GM23338 (cell line): Measurements from ENCODE around the gene DLX4. TPM values are rescaled to one million over a fixed set of nuclear protein-coding genes. Genes with fewer than 3 reads are reported as not detected.

Experiments used
- ATAC-seq: fragments of 200-7000 bp; cut with Tn5 transposase; 3 replicates; pipeline ENCODE4 v1.9.1; 2020
- DNase-seq: peaks from one replicate; pipeline ENCODE4 v3.0.0-alpha.2; 2015; ENCODE audit warnings: low spot score
- H2AFZ ChIP-seq: fragments of 200-600 bp; sonication (generic); 2 replicates; pipeline ENCODE4 v1.8.0; 2016; ENCODE audit warnings: antibody characterized with exemption, mild to moderate bottlenecking, moderate library complexity
- H3F3A ChIP-seq: fragments of 200-600 bp; sonication (generic); replicated peaks from 2 replicates; pipeline ENCODE4 v1.8.0; 2017; ENCODE audit warnings: antibody characterized with exemption, mixed run types, low read depth
- H3K27ac ChIP-seq: fragments of 200-600 bp; sonication (generic); 2 replicates; pipeline ENCODE4 v1.6.1; 2016; ENCODE audit warnings: low read depth
- H3K27me3 ChIP-seq: fragments of 200-600 bp; sonication (generic); 2 replicates; pipeline ENCODE4 v1.8.0; 2016; ENCODE audit warnings: mild to moderate bottlenecking, mixed run types, moderate library complexity; ENCODE audit not compliant: insufficient read depth
- H3K36me3 ChIP-seq: fragments of 200-600 bp; sonication (generic); 2 replicates; pipeline ENCODE4 v1.8.0; 2016; ENCODE audit warnings: mild to moderate bottlenecking; ENCODE audit not compliant: insufficient read depth
- H3K4me1 ChIP-seq: fragments of 200-600 bp; sonication (generic); 2 replicates; pipeline ENCODE4 v1.8.0; 2016; ENCODE audit warnings: mild to moderate bottlenecking, moderate library complexity; ENCODE audit not compliant: insufficient read depth
- H3K4me2 ChIP-seq: fragments of 200-600 bp; sonication (generic); 2 replicates; pipeline ENCODE4 v1.7.1; 2017; ENCODE audit warnings: mixed run types
- H3K4me3 ChIP-seq: fragments of 200-600 bp; sonication (generic); 2 replicates; pipeline ENCODE4 v1.6.1; 2016; ENCODE audit warnings: mixed run types
- H3K79me2 ChIP-seq: fragments of 200-600 bp; sonication (generic); replicated peaks from 2 replicates; pipeline ENCODE4 v1.8.0; 2017; ENCODE audit warnings: mild to moderate bottlenecking; ENCODE audit not compliant: insufficient read depth
- H3K9me2 ChIP-seq: fragments of 200-600 bp; sonication (generic); 2 replicates; pipeline ENCODE4 v1.8.0; 2017; ENCODE audit not compliant: insufficient read depth
- H4K20me1 ChIP-seq: fragments of 200-600 bp; sonication (generic); replicated peaks from 2 replicates; pipeline ENCODE4 v1.8.0; 2017; ENCODE audit warnings: mild to moderate bottlenecking; ENCODE audit not compliant: insufficient read depth
- H3K27ac Mint-ChIP-seq: 2 replicates; pipeline ENCODE4 v1.8.0; 2020; ENCODE audit warnings: inconsistent platforms, mild to moderate bottlenecking, moderate library complexity, mixed read lengths
- H3K27me3 Mint-ChIP-seq: 3 replicates; pipeline ENCODE4 v1.8.0; 2022; ENCODE audit warnings: low read depth, mild to moderate bottlenecking, moderate library complexity, mixed read lengths, inconsistent platforms; ENCODE audit not compliant: insufficient read depth, poor library complexity
- H3K36me3 Mint-ChIP-seq: 3 replicates; pipeline ENCODE4 v1.8.0; 2021; ENCODE audit warnings: low read depth, mild to moderate bottlenecking, inconsistent platforms, moderate library complexity, mixed read lengths
- H3K4me1 Mint-ChIP-seq: 3 replicates; pipeline ENCODE4 v1.8.0; 2020; ENCODE audit warnings: mild to moderate bottlenecking, inconsistent platforms, mixed read lengths
- H3K4me3 Mint-ChIP-seq: 3 replicates; pipeline ENCODE4 v1.8.0; 2021; ENCODE audit warnings: moderate library complexity, mild to moderate bottlenecking, inconsistent platforms, mixed read lengths
- H3K9me3 Mint-ChIP-seq: 3 replicates; pipeline ENCODE4 v1.8.0; 2020; ENCODE audit warnings: moderate library complexity, mild to moderate bottlenecking, inconsistent platforms, mixed read lengths
- EZH2 ChIP-seq: fragments of 200-600 bp; sonication (generic); IDR thresholded peaks from one replicate; pipeline ENCODE4 v1.8.0; 2017; ENCODE audit warnings: antibody characterized with exemption, mild to moderate bottlenecking, low read depth; ENCODE audit not compliant: unreplicated experiment
- EZH2phosphoT487 ChIP-seq: fragments of 200-600 bp; sonication (generic); IDR thresholded peaks from one replicate; pipeline ENCODE4 v1.8.1; 2018; ENCODE audit warnings: antibody characterized with exemption; ENCODE audit not compliant: unreplicated experiment
- POLR2AphosphoS5 ChIP-seq: IDR thresholded peaks from 2 replicates; pipeline ENCODE4 v1.6.1; 2016; ENCODE audit warnings: antibody characterized with exemption, low read depth
- ZNF331 ChIP-seq: fragments of 250-450 bp; sonication (Bioruptor Pico); IDR thresholded peaks from 2 replicates; pipeline ENCODE4 v1.5.0; 2020; ENCODE audit warnings: low read depth, mild to moderate bottlenecking, moderate library complexity
- polyA plus RNA-seq: library from polyadenylated mRNA; unstranded; fragments of >200 nt; fragmentation: Nextera tagmentation; extraction: Ambion mirVana; gene quantifications from 2 replicates; pipeline ENCODE4 v1.2.1, GENCODE V29; 2016
- total RNA-seq: library from RNA; depleted of rRNA; stranded (reverse); fragments of >200 nt; shearing (Covaris generic); gene quantifications from 2 replicates; pipeline ENCODE4 v1.2.3, GENCODE V29; 2014
- TF ChIP-seq, protein P1 (sequence below): IDR thresholded peaks from one replicate; pipeline ENCODE4 v1.6.1; 2018; ENCODE audit warnings: antibody characterized with exemption; ENCODE audit not compliant: unreplicated experiment
- TF ChIP-seq, protein P2 (sequence below): fragments of 250-450 bp; sonication (Bioruptor Pico); IDR thresholded peaks from 2 replicates; pipeline ENCODE4 v1.5.0; 2020; ENCODE audit warnings: mild to moderate bottlenecking, moderate library complexity
- TF ChIP-seq, protein P3 (sequence below), 2 experiments: fragments of 200-600 bp in 1 of 2; sonication (generic) in 1 of 2; conservative IDR thresholded peaks; 2 replicates each; pipeline versions ENCODE4 v1.5.1 to v1.6.1; 2016 to 2017; ENCODE audit warnings: antibody characterized with exemption in 2 of 2, low read depth in 2 of 2, mild to moderate bottlenecking in 2 of 2, moderate library complexity in 1 of 2

The DLX4 gene
- total and polyA plus RNA-seq, 2 experiments from 2014 or later, result 0.10 to 0.79 TPM

DNA sequence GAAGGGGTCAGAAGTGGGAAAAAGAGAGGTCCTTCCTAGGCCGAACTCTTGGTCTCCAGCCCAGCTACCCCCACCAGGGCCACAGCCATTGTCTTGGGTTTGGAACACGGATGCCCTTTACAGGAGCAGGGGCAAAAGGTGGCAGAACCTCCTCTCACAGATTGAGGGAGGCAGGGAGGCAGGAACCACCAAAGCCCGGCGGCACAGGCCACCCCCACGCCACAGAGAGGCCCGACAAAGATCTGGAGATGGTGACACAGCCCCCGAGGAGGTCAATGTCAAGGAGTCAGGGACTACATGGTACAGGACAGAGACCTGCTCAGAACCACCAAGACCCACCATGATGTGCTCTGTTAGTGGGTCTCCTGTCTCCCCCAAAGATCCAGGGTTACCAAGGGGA is 44.4 kb upstream of the DLX4 start:
- Histone ChIP-seq H4K20me1 (no peaks in the 10 kb centered on the region), H3K4me2 (no peak overlapping the region), H3F3A (no peaks in the 10 kb centered on the region), H3K36me3 (no peaks in the 10 kb centered on the region), H3K9me2 (no peaks in the 10 kb centered on the region), H2AFZ (no peak overlapping the region), H3K4me1 (no peaks in the 10 kb centered on the region), H3K27me3 (no peaks in the 10 kb centered on the region), H3K27ac (no peak overlapping the region), H3K79me2 (no peaks in the 10 kb centered on the region), H3K4me3 (no peak overlapping the region)
- H3K4me1 Mint-ChIP-seq, result peaks cover 3% of the 10 kb centered on the region; the same call in 1 of the 3 replicates
- H3K27ac Mint-ChIP-seq, result no peak overlapping the region
- no peaks in the 10 kb centered on the region for H3K9me3 Mint-ChIP-seq
- ATAC-seq (no peak), DNase-seq (no peak)
- no peak for TF ChIP-seq EZH2phosphoT487
- no peak for TF ChIP-seq POLR2AphosphoS5
- TF ChIP-seq, protein P1, sequence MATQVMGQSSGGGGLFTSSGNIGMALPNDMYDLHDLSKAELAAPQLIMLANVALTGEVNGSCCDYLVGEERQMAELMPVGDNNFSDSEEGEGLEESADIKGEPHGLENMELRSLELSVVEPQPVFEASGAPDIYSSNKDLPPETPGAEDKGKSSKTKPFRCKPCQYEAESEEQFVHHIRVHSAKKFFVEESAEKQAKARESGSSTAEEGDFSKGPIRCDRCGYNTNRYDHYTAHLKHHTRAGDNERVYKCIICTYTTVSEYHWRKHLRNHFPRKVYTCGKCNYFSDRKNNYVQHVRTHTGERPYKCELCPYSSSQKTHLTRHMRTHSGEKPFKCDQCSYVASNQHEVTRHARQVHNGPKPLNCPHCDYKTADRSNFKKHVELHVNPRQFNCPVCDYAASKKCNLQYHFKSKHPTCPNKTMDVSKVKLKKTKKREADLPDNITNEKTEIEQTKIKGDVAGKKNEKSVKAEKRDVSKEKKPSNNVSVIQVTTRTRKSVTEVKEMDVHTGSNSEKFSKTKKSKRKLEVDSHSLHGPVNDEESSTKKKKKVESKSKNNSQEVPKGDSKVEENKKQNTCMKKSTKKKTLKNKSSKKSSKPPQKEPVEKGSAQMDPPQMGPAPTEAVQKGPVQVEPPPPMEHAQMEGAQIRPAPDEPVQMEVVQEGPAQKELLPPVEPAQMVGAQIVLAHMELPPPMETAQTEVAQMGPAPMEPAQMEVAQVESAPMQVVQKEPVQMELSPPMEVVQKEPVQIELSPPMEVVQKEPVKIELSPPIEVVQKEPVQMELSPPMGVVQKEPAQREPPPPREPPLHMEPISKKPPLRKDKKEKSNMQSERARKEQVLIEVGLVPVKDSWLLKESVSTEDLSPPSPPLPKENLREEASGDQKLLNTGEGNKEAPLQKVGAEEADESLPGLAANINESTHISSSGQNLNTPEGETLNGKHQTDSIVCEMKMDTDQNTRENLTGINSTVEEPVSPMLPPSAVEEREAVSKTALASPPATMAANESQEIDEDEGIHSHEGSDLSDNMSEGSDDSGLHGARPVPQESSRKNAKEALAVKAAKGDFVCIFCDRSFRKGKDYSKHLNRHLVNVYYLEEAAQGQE, result no peak
- TF ChIP-seq ZNF331 (CRISPR knock-in tag), result no peak
- TF ChIP-seq, protein P2, sequence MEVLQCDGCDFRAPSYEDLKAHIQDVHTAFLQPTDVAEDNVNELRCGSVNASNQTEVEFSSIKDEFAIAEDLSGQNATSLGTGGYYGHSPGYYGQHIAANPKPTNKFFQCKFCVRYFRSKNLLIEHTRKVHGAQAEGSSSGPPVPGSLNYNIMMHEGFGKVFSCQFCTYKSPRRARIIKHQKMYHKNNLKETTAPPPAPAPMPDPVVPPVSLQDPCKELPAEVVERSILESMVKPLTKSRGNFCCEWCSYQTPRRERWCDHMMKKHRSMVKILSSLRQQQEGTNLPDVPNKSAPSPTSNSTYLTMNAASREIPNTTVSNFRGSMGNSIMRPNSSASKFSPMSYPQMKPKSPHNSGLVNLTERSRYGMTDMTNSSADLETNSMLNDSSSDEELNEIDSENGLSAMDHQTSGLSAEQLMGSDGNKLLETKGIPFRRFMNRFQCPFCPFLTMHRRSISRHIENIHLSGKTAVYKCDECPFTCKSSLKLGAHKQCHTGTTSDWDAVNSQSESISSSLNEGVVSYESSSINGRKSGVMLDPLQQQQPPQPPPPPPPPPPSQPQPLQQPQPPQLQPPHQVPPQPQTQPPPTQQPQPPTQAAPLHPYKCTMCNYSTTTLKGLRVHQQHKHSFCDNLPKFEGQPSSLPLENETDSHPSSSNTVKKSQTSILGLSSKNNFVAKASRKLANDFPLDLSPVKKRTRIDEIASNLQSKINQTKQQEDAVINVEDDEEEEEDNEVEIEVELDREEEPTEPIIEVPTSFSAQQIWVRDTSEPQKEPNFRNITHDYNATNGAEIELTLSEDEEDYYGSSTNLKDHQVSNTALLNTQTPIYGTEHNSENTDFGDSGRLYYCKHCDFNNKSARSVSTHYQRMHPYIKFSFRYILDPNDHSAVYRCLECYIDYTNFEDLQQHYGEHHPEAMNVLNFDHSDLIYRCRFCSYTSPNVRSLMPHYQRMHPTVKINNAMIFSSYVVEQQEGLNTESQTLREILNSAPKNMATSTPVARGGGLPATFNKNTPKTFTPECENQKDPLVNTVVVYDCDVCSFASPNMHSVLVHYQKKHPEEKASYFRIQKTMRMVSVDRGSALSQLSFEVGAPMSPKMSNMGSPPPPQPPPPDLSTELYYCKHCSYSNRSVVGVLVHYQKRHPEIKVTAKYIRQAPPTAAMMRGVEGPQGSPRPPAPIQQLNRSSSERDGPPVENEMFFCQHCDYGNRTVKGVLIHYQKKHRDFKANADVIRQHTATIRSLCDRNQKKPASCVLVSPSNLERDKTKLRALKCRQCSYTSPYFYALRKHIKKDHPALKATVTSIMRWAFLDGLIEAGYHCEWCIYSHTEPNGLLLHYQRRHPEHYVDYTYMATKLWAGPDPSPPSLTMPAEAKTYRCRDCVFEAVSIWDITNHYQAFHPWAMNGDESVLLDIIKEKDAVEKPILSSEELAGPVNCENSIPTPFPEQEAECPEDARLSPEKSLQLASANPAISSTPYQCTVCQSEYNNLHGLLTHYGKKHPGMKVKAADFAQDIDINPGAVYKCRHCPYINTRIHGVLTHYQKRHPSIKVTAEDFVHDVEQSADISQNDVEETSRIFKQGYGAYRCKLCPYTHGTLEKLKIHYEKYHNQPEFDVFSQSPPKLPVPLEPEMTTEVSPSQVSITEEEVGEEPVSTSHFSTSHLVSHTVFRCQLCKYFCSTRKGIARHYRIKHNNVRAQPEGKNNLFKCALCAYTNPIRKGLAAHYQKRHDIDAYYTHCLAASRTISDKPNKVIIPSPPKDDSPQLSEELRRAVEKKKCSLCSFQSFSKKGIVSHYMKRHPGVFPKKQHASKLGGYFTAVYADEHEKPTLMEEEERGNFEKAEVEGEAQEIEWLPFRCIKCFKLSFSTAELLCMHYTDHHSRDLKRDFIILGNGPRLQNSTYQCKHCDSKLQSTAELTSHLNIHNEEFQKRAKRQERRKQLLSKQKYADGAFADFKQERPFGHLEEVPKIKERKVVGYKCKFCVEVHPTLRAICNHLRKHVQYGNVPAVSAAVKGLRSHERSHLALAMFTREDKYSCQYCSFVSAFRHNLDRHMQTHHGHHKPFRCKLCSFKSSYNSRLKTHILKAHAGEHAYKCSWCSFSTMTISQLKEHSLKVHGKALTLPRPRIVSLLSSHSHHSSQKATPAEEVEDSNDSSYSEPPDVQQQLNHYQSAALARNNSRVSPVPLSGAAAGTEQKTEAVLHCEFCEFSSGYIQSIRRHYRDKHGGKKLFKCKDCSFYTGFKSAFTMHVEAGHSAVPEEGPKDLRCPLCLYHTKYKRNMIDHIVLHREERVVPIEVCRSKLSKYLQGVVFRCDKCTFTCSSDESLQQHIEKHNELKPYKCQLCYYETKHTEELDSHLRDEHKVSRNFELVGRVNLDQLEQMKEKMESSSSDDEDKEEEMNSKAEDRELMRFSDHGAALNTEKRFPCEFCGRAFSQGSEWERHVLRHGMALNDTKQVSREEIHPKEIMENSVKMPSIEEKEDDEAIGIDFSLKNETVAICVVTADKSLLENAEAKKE (CRISPR knock-in tag), result no peak
- no peak for TF ChIP-seq EZH2
- TF ChIP-seq, protein P3, sequence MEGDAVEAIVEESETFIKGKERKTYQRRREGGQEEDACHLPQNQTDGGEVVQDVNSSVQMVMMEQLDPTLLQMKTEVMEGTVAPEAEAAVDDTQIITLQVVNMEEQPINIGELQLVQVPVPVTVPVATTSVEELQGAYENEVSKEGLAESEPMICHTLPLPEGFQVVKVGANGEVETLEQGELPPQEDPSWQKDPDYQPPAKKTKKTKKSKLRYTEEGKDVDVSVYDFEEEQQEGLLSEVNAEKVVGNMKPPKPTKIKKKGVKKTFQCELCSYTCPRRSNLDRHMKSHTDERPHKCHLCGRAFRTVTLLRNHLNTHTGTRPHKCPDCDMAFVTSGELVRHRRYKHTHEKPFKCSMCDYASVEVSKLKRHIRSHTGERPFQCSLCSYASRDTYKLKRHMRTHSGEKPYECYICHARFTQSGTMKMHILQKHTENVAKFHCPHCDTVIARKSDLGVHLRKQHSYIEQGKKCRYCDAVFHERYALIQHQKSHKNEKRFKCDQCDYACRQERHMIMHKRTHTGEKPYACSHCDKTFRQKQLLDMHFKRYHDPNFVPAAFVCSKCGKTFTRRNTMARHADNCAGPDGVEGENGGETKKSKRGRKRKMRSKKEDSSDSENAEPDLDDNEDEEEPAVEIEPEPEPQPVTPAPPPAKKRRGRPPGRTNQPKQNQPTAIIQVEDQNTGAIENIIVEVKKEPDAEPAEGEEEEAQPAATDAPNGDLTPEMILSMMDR (conservative IDR thresholded peaks at IDR 0.05; ENCODE audit: low read depth in 2 of 2), result no peak
- H3K36me3 Mint-ChIP-seq, result no peaks in the 10 kb centered on the region
- H3K27me3 Mint-ChIP-seq, result peaks cover 14% of the 10 kb centered on the region
- no peak overlapping the region for H3K4me3 Mint-ChIP-seq
